HepG2 (cell line): ENCODE measurements around the gene MED23. TPM values are rescaled to one million over a fixed set of nuclear protein-coding genes. Genes with fewer than 3 reads are reported as not detected.
A peak's percentile ranks its signal among the peaks of the same experiment; 100 is the strongest.

Experiments
- ATAC-seq: fragments of 200-7000 bp; cut with Tn5 transposase; 3 replicates; pipeline ENCODE4 v1.9.1; 2020; ENCODE audit warnings: mild to moderate bottlenecking, moderate library complexity
- BruUV-seq: library from RNA; stranded (reverse); fragments of 400-500 nt; replicated peaks from 2 replicates; lab custom pipeline; 2021; lab: Mats Ljungman, UMichigan
- CTCF ChIA-PET: fragments of 300-600 bp; formaldehyde crosslinking; extraction: SDS; loops from one replicate; lab custom pipeline; 2021; ENCODE audit warnings: low total read pairs, inconsistent platforms, low intra/inter-chr PET ratio; lab: Yijun Ruan, JAX
- POLR2A ChIA-PET: fragments of 350-600 bp; sonication (Branson Sonifier 250); formaldehyde crosslinking; loops from one replicate; lab custom pipeline; 2020; ENCODE audit warnings: antibody characterized with exemption, inconsistent platforms; lab: Yijun Ruan, JAX
- DNase-seq: peaks from one replicate; pipeline ENCODE4 v3.0.0-alpha.2; 2015; ENCODE audit warnings: low spot score
- FAIRE-seq: peaks from 3 replicates; lab custom pipeline; 2011; peaks lifted over from hg19 to GRCh38; lab: Jason Lieb, UNC
- H2AFZ ChIP-seq: one replicate; pipeline ENCODE4 v1.6.1; 2011; ENCODE audit warnings: low read length, inconsistent platforms
- H3K27ac ChIP-seq: fragments of 300-600 bp; 3 replicates; pipeline ENCODE4 v1.8.0; 2011; ENCODE audit warnings: mixed run types, mild to moderate bottlenecking, mixed read lengths, low read length, inconsistent platforms; ENCODE audit not compliant: insufficient read depth; ENCODE audit errors: extremely low read length
- H3K27me3 ChIP-seq, 2 experiments: fragments of 200-600 bp in 1 of 2; 2 replicates in 1 of 2; 3 replicates in 1 of 2; pipeline versions ENCODE4 v1.6.0 to v1.8.0; 2011; ENCODE audit warnings: low read length in 2 of 2, mild to moderate bottlenecking in 2 of 2, moderate library complexity in 2 of 2, inconsistent platforms in 1 of 2; ENCODE audit not compliant: insufficient read depth in 2 of 2, control insufficient read depth in 1 of 2
- H3K36me3 ChIP-seq, 2 experiments: fragments of 200-600 bp in 1 of 2; replicated peaks in 1 of 2; 2 replicates in 1 of 2; 3 replicates in 1 of 2; pipeline versions ENCODE4 v1.5.1 to v1.8.0; 2011; ENCODE audit warnings: low read length in 2 of 2, inconsistent platforms in 1 of 2; ENCODE audit not compliant: insufficient read depth in 2 of 2, control insufficient read depth in 1 of 2
- H3K4me1 ChIP-seq: 2 replicates; pipeline ENCODE4 v1.5.1; 2012; ENCODE audit warnings: low read length, inconsistent platforms; ENCODE audit not compliant: insufficient read depth
- H3K4me2 ChIP-seq: 2 replicates; pipeline ENCODE4 v1.6.0; 2011; ENCODE audit warnings: low read depth, low read length, inconsistent platforms
- H3K4me3 ChIP-seq, 3 experiments: fragments of 200-600 bp in 1 of 3; sonication (generic), shearing (Covaris generic) in 1 of 3; replicated peaks in 1 of 3; 2 replicates each; pipeline ENCODE4 v1.5.1; 2011 to 2016; ENCODE audit warnings: low read length in 3 of 3, inconsistent platforms in 2 of 3, low read depth in 2 of 3, mild to moderate bottlenecking in 2 of 3, control low read depth in 1 of 3, mixed read lengths in 1 of 3; ENCODE audit not compliant: insufficient read depth in 1 of 3
- H3K79me2 ChIP-seq: one replicate; pipeline ENCODE4 v1.6.1; 2011; ENCODE audit warnings: low read length, inconsistent platforms; ENCODE audit not compliant: insufficient read depth
- H3K9ac ChIP-seq: 2 replicates; pipeline ENCODE4 v1.6.0; 2011; ENCODE audit warnings: mild to moderate bottlenecking, low read depth, low read length, inconsistent platforms; ENCODE audit not compliant: insufficient read depth
- H3K9me3 ChIP-seq: 2 replicates; pipeline ENCODE4 v1.5.1; 2012; ENCODE audit warnings: mild to moderate bottlenecking, low read length
- H4K20me1 ChIP-seq: 2 replicates; pipeline ENCODE4 v1.6.0; 2011; ENCODE audit warnings: inconsistent platforms, mild to moderate bottlenecking, low read length, moderate library complexity; ENCODE audit not compliant: insufficient read depth
- IRX3 ChIP-seq: sonication (generic); formaldehyde crosslinking; IDR thresholded peaks from 2 replicates; pipeline ENCODE4 v1.8.1; 2023; ENCODE audit warnings: mild to moderate bottlenecking, low read depth, missing genetic modification reagents, borderline replicate concordance
- MAFF ChIP-seq: IDR thresholded peaks from 2 replicates; pipeline ENCODE4 v1.6.1; 2011; ENCODE audit warnings: low read depth, low read length, improper control_type of control experiment
- MAFK ChIP-seq, 2 experiments: IDR thresholded peaks in 1 of 2; conservative IDR thresholded peaks in 1 of 2; 2 replicates each; pipeline ENCODE4 v1.6.1; 2011; ENCODE audit warnings: improper control_type of control experiment in 2 of 2, low read length in 2 of 2
- NFKB2 ChIP-seq: sonication (generic); formaldehyde crosslinking; IDR thresholded peaks from 2 replicates; pipeline ENCODE4 v1.4.0; 2020; ENCODE audit warnings: missing genetic modification reagents, borderline replicate concordance
- ONECUT2 ChIP-seq: sonication (generic); formaldehyde crosslinking; IDR thresholded peaks from 2 replicates; pipeline ENCODE4 v1.4.0; 2020; ENCODE audit warnings: missing genetic modification reagents
- RXRB ChIP-seq: IDR thresholded peaks from 2 replicates; pipeline ENCODE4 v1.6.1; 2016; ENCODE audit warnings: borderline replicate concordance, missing genetic modification reagents, missing compliant biosample characterization
- SMYD3 ChIP-seq: sonication (generic); formaldehyde crosslinking; IDR thresholded peaks from 2 replicates; pipeline ENCODE4 v1.8.1; 2023; ENCODE audit warnings: mild to moderate bottlenecking, missing genetic modification reagents
- ZFP41 ChIP-seq: sonication (generic); formaldehyde crosslinking; IDR thresholded peaks from 2 replicates; pipeline ENCODE4 v1.4.0; 2020; ENCODE audit warnings: mild to moderate bottlenecking, missing genetic modification reagents, borderline replicate concordance
- ZFP62 ChIP-seq: sonication (generic); formaldehyde crosslinking; IDR thresholded peaks from 2 replicates; pipeline ENCODE4 v1.4.0; 2020; ENCODE audit warnings: missing genetic modification reagents
- ZNF160 ChIP-seq: sonication (generic); formaldehyde crosslinking; IDR thresholded peaks from 2 replicates; pipeline ENCODE4 v1.8.0; 2022; ENCODE audit warnings: mild to moderate bottlenecking, inconsistent platforms, missing genetic modification reagents
- ZNF577 ChIP-seq: sonication (generic); formaldehyde crosslinking; IDR thresholded peaks from 2 replicates; pipeline ENCODE4 v1.4.0; 2020; ENCODE audit warnings: mild to moderate bottlenecking, low read depth, missing genetic modification reagents, borderline replicate concordance
- ZNF776 ChIP-seq: sonication (generic); formaldehyde crosslinking; IDR thresholded peaks from 2 replicates; pipeline ENCODE4 v1.4.0; 2020; ENCODE audit warnings: mild to moderate bottlenecking, missing genetic modification reagents
- ZNF850 ChIP-seq: sonication (generic); formaldehyde crosslinking; conservative IDR thresholded peaks from 2 replicates; pipeline ENCODE4 v1.9.0; 2021; ENCODE audit warnings: mild to moderate bottlenecking, missing genetic modification reagents
- WGBS: methylation state at CpG from one replicate; pipeline ENCODE4 v1.1.6; 2017; ENCODE audit warnings: low lambda C conversion rate; 5-methylcytosine and 5-hydroxymethylcytosine counted together
- in situ Hi-C: cut with HindIII; loops from 2 replicates; pipeline ENCODE4 v1.10.0; 2017; ENCODE audit warnings: low pct_unique_long_range_greater_than_20kb; ENCODE audit not compliant: extremely low pct_ligation_motif_present
- intact Hi-C: fragments of 100-400 bp; cut with micrococcal nuclease; formaldehyde crosslinking; loops from one replicate; pipeline ENCODE4 v1.10.0; 2022; ENCODE audit not compliant: unreplicated experiment
- polyA plus RNA-seq, 8 experiments: library from polyadenylated mRNA; depleted of rRNA in 3 of 8; stranded (reverse) in 7 of 8; unstranded in 1 of 8; fragments of >200 nt; fragmentation: Illumina TruSeq in 4 of 8; extraction: Trizol in 4 of 8; gene quantifications; 2 replicates each; pipeline versions ENCODE4 v1.2.1 to v1.2.3, GENCODE V29; 2011 to 2016; ENCODE audit warnings: low read depth in 4 of 8, missing spikeins in 1 of 8, mixed read lengths in 1 of 8; ENCODE audit not compliant: insufficient read depth in 1 of 8
- total RNA-seq, 5 experiments: library from RNA; depleted of rRNA; stranded (reverse); fragments of >200 nt; fragmentation: Illumina TruSeq; extraction: Trizol; gene quantifications; 2 replicates each; pipeline ENCODE4 v1.2.3, GENCODE V29; 2016; ENCODE audit warnings: low read depth in 1 of 5
- TF ChIP-seq, protein P1 (sequence below): sonication (generic); formaldehyde crosslinking; IDR thresholded peaks from 2 replicates; pipeline ENCODE4 v1.5.0; 2020; ENCODE audit warnings: missing genetic modification reagents, mild to moderate bottlenecking, borderline replicate concordance
- TF ChIP-seq, protein P2 (sequence below): sonication (generic); formaldehyde crosslinking; conservative IDR thresholded peaks from 2 replicates; pipeline ENCODE4 v1.4.0; 2020; ENCODE audit warnings: mild to moderate bottlenecking, missing genetic modification reagents, moderate library complexity

The MED23 gene
- total and polyA plus RNA-seq, 2 of the 13 experiments (the other 11 are each of a cell fraction or from before 2014, with no cell fraction given) = 34.9 to 50.5 TPM

DNA sequence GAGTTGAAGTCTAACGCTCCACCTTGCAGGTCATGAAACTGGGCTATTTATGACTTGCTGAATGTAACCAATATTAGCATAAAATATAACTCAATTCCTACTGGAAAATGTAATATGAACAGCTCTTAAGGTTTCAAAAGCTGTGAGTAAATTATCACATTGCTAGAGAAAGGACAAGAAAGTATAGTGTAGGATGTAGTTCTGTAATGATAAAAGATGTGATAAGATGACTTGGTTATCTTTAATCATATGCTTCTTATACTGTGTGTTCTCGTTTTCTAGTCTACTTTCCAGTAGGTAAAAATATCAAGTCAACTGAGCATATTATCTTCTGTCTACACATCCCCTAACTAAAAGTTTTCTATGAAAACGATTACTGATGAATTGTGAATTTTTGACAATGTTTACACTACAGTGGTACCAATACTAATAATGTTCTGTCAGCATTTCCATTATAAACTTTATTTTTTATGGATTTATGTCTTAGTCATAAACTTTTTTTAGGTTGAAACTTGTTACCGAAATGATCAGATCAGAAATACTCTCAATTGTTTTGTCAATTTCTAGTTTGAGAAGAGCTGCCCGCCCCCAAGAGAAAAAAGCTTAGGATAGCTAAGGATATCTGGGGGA, 14.6 kb downstream of the MED23 start:
- Histone ChIP-seq H3K36me3 (peaks cover 19 to 84% of the 10 kb centered on the region in 2 experiments), H3K9me3 (no peaks in the 10 kb centered on the region), H3K9ac (no peak overlapping the region), H3K4me3 (no peak overlapping the region), H2AFZ (no peak overlapping the region), H3K79me2 (no peaks in the 10 kb centered on the region), H3K27ac (no peak overlapping the region), H4K20me1 (no peaks in the 10 kb centered on the region), H3K27me3 (no peaks in the 10 kb centered on the region), H3K4me1 (no peaks in the 10 kb centered on the region), H3K4me2 (no peak overlapping the region)
- intact Hi-C loops (no loop called here), in situ Hi-C loops (no loop called here)
- FAIRE-seq = no peak
- CTCF ChIA-PET = no interaction called here
- no TSS peak for BruUV-seq
- TF ChIP-seq ZNF160 (CRISPR knock-in tag) (no peak), NFKB2 (no peak), MAFF (peak; percentile 60; the same call in 1 of the 2 replicates), ONECUT2 (CRISPR knock-in tag) (no peak), MAFK (conservative IDR thresholded peaks at IDR 0.05 in 1 of 2, IDR thresholded peaks at IDR 0.05 in 1 of 2; ENCODE audit: low read length in 2 of 2) (peak; percentile 51 to 81; a peak in 3 of 4 replicates)
- TF ChIP-seq, protein P1, sequence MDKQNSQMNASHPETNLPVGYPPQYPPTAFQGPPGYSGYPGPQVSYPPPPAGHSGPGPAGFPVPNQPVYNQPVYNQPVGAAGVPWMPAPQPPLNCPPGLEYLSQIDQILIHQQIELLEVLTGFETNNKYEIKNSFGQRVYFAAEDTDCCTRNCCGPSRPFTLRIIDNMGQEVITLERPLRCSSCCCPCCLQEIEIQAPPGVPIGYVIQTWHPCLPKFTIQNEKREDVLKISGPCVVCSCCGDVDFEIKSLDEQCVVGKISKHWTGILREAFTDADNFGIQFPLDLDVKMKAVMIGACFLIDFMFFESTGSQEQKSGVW (CRISPR knock-in tag) = no peak
- DNase-seq = no peak
- POLR2A ChIA-PET = no interaction called here
- no peak for ATAC-seq
- 88% methylated on average over 5 of the region's 5 CpGs for WGBS

DNA sequence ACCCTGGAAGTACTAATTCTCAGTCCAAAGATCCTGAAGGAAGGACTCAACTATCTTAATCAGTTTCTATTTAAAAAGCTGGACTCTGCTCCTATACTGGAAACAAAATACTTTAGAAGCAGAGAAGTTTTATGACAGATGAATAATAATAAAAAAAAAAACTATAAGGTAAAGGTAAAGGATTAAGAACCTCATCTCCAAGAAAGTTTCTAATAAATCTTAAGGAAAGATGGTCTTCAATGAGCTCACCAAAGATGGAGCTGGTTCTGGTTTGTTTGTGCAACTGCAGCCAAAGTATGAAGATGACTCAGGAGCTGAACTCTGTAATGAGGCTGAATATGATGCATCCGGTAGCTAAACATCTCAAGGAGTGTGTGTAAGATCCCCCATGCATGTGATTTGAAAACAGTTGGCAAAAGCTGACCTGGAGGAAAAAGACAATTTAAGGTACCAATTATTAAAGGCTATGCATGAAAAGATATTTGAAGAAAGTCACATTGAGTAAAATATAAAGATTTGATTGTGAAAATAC, 25.2 kb downstream of the MED23 start:
- FAIRE-seq (no peak), DNase-seq (no peak), ATAC-seq (no peak)
- H3K4me1 ChIP-seq = no peaks in the 10 kb centered on the region
- no peak overlapping the region for H3K4me3 ChIP-seq
- CTCF ChIA-PET = no interaction called here
- in situ Hi-C loops (no loop called here), intact Hi-C loops (no loop called here)
- 94% methylated on average over 1 of the region's 1 CpG for WGBS
- no peak overlapping the region for H2AFZ ChIP-seq
- POLR2A ChIA-PET = no interaction called here
- no peaks in the 10 kb centered on the region for H3K27me3 ChIP-seq
- no peaks in the 10 kb centered on the region for H3K9me3 ChIP-seq
- no peak overlapping the region for H3K27ac ChIP-seq
- peaks cover 28 to 79% of the 10 kb centered on the region in 2 experiments for H3K36me3 ChIP-seq
- no peak overlapping the region for H3K4me2 ChIP-seq
- no peaks in the 10 kb centered on the region for H4K20me1 ChIP-seq
- no peaks in the 10 kb centered on the region for H3K79me2 ChIP-seq
- no peak overlapping the region for H3K9ac ChIP-seq
- BruUV-seq = no TSS peak
- no peak for TF ChIP-seq SMYD3 (CRISPR knock-in tag)
- TF ChIP-seq IRX3 (CRISPR knock-in tag) = no peak
- no peak for TF ChIP-seq ZFP62 (CRISPR knock-in tag)
- TF ChIP-seq, protein P2, sequence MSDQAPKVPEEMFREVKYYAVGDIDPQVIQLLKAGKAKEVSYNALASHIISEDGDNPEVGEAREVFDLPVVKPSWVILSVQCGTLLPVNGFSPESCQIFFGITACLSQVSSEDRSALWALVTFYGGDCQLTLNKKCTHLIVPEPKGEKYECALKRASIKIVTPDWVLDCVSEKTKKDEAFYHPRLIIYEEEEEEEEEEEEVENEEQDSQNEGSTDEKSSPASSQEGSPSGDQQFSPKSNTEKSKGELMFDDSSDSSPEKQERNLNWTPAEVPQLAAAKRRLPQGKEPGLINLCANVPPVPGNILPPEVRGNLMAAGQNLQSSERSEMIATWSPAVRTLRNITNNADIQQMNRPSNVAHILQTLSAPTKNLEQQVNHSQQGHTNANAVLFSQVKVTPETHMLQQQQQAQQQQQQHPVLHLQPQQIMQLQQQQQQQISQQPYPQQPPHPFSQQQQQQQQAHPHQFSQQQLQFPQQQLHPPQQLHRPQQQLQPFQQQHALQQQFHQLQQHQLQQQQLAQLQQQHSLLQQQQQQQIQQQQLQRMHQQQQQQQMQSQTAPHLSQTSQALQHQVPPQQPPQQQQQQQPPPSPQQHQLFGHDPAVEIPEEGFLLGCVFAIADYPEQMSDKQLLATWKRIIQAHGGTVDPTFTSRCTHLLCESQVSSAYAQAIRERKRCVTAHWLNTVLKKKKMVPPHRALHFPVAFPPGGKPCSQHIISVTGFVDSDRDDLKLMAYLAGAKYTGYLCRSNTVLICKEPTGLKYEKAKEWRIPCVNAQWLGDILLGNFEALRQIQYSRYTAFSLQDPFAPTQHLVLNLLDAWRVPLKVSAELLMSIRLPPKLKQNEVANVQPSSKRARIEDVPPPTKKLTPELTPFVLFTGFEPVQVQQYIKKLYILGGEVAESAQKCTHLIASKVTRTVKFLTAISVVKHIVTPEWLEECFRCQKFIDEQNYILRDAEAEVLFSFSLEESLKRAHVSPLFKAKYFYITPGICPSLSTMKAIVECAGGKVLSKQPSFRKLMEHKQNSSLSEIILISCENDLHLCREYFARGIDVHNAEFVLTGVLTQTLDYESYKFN = no peak
- no peak for TF ChIP-seq RXRB
- TF ChIP-seq ZNF850 (CRISPR knock-in tag) = no peak
- TF ChIP-seq ZFP41 (CRISPR knock-in tag) = no peak
- TF ChIP-seq ZNF577 (CRISPR knock-in tag) = no peak
- TF ChIP-seq ZNF776 (CRISPR knock-in tag) = no peak
